AG09319 (cell line): ENCODE measurements around the gene SMAD7.

Experiments
- DNase-seq: peaks from one replicate; pipeline ENCODE4 v3.0.0-alpha.2; 2010; ENCODE audit warnings: low read depth; ENCODE audit errors: extremely low read depth
- TF ChIP-seq, protein P1 (sequence below): IDR thresholded peaks from 2 replicates; pipeline ENCODE4 v1.5.1; 2011; ENCODE audit warnings: low read depth, mild to moderate bottlenecking, inconsistent platforms, low read length, moderate library complexity

SMAD7 gene

DNA sequence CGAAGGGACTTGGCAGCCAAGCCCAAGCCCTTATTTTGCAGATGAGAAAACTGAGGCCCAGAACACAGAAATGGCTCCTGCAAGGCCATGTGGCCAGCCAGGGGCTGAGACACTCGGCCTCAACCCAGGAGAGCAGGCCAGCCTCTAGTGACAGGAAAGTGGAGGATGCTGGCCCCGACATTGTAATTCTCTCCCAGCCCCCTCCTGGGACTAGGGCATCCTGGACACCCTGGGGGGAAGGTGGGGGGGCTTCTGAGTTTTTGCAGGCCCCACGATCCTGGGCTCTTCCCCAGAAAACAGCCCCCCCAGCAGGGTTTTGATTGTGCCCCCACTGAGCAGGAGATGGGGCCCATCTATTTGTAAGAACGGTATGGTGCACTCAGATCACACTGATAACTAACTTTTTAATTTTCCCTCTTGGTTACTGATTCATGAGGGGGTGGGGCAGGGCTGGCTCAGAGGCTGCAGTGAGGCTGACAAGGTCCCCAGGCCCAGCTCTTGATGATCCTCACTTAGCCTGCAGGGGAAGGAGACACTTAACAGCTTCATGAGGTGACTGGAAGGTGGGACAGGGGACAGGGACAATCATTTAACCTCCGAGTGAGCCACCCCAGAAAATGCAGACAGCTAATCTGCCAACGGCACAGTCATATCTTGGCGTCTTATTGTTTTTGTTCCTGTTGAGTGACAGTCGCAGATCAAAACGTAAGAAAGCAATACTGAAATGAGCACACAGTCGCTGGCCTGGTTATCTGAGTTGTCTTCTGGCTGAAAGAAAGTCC, 18.9 kb downstream of the SMAD7 start:
- TF ChIP-seq, protein P1, sequence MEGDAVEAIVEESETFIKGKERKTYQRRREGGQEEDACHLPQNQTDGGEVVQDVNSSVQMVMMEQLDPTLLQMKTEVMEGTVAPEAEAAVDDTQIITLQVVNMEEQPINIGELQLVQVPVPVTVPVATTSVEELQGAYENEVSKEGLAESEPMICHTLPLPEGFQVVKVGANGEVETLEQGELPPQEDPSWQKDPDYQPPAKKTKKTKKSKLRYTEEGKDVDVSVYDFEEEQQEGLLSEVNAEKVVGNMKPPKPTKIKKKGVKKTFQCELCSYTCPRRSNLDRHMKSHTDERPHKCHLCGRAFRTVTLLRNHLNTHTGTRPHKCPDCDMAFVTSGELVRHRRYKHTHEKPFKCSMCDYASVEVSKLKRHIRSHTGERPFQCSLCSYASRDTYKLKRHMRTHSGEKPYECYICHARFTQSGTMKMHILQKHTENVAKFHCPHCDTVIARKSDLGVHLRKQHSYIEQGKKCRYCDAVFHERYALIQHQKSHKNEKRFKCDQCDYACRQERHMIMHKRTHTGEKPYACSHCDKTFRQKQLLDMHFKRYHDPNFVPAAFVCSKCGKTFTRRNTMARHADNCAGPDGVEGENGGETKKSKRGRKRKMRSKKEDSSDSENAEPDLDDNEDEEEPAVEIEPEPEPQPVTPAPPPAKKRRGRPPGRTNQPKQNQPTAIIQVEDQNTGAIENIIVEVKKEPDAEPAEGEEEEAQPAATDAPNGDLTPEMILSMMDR = no peak
- DNase-seq = no peak

DNA sequence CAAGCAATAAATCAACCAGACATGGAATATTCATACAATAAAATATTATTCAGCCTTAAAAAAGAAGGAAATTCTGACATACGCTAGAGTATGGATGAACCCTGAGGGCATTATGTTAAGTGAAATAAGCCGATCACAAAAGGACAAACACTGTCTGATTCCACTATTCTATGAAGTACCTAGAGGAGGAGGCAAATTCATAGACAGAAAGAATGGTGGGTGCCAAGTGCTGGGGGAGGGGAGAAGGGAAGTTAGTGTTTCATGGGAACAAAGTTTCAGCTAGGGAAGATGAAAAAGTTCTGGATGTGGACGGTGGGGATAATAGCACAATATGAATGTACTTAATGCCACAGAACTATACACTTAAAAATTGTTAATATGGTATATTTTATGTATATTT, 19.8 kb downstream of the SMAD7 start:
- TF ChIP-seq, protein P1 = no peak
- DNase-seq = no peak

DNA sequence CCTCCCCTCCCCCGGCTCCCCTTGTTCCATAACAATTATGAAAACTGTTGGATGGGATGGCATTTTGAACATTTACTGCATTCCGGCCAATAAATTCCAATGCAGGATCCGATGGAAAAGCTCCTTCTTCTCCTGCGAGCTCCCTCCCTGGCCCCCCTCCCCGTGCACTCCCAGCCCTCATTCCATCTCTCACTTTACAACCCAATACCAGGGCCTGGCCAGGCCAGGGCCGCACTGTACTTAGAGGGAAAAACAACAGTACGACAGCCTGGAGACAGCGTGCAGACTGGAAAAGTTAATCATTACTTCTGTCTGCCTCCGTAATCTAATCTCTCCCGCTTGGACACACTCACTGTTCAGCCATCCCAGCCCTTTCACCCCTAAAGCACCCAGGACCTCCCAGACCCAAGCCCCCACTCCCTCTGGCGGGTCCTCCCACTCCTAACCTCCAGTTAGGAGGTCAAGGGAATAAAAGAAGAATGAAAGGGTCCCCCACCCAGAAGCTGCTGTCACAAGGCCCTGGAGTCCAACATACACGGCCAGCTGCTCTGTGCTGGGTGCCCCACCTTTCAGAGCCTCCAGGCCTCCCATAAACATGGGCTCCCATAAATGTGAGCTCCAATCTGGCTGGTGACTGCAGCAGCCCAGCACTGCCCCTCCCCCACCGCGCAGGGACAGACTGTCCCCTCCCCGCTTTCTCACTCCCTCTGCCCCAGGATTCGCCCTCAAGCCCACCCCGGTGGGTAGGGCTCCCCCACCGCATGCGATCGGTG, 20.6 kb downstream of the SMAD7 start:
- TF ChIP-seq, protein P1 = no peak
- DNase-seq = no peak

DNA sequence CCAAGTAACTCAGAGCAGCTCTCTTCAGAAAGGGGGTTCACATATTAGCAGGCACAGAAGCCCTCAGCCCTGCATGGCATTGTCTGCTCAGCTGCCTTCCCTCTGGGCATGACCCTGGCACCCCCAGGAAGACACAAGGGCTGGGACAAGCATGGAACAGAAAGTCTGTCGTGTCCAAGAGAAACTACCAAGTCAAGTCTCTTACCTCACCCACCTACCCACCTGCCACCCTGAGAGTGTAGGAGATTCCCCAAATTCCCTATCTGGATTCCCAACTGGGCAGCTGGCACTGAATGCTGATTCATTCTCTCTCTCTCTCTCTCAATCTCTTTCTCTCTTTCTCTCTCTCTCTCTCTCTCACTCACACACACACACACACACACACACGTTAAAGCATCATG, 21.6 kb downstream of the SMAD7 start:
- TF ChIP-seq, protein P1 = no peak
- DNase-seq = no peak

DNA sequence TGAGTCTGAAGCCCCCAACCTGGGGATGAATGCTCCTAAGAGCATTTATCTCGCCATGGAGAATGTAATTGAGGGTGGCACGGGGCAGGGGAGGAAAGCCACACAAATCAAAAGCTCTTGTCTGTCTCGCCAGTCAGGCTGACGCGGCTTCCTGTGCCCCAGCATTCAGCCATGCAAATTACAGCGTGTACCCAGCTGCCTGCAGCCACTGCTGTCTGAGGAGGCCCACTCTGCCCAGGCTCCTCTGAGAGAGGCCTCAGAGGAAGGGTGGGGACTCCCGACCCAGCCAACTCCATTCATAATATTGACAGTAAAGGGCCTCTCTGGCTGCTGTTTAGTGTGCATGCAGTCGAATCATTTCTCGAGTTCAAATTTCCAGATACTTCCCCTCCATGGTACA, 22.0 kb downstream of the SMAD7 start:
- TF ChIP-seq, protein P1 = no peak
- no peak for DNase-seq

DNA sequence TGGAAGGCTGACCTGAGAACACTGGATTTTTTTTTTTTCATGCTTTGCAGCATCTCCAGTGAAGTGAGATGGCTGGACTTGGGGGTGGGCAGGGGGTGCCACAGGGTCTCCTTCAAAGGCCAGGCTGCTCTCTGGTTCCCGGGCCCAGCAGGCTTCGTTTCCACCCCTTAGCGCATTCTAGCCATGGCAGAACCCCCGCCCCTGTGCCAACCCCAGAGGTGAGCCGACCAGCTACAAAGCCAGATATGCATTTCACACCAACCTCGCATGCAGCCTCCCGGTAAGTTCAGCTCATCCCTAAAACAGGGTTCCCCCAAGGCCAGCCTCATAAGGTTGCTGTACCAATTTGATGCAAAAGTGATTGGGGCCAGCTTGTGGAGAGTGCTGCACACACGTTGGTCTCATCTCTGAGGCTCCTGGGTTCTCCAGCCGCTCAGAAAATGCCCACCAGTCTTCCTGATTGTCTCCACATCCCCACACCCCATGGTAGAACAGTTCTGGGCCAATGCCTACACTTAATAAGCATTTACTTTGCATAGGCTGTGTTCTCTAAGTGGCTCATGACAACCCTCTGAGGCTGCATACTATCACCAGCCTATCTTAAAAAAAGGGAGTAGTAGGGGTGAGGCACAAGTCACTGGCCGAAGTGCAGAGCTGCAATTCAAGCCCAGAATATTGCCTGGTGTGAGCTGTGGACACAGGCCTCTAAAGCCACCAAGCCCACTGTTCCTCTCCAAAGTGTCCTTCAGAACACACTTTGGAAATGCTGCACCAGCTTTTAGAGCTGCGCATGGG, 23.3 kb downstream of the SMAD7 start:
- TF ChIP-seq, protein P1 = no peak
- no peak for DNase-seq
